ENCODE data around the gene MEI4. TPM values are rescaled to one million over a fixed set of nuclear protein-coding genes. Genes with fewer than 3 reads are reported as not detected.
"Not testable (repeated sequence)": the region's sequence is repeated elsewhere in the genome, so short reads cannot be mapped to it uniquely, and the experiment has no call there.

MEI4 gene
- total and polyA plus RNA-seq, 7 donors, result not detected

DNA sequence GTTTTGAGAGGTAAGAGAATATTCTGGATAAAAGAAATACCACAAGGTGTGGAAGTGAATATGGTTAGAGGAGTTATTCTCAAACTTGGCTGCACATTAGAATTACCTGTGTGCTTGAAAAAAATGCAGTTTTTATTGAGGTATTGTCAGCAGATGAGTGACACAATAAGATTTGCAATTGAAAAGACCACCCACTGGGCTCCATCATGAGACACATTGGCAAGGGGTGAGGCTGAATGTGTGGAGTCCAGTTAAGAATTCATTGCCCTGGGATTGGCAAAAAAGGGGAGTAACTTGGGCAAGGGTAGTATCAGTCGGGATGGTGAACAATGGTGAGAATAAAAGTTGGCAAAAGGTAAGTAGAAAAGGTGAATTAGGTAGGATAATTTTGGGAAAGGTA is 63.5 kb downstream of the MEI4 start:
- Histone ChIP-seq H3K27ac (no peak overlapping the region), H3K27me3 (no peaks in the 10 kb centered on the region), H3K4me3 (no peak overlapping the region), H3K9me3 (no peaks in the 10 kb centered on the region), H3K4me1 (no peaks in the 10 kb centered on the region), H3K36me3 (no peaks in the 10 kb centered on the region)
- WGBS, 2 donors, result 73 to 82% methylated on average over 1 of the region's 1 CpG
- TF ChIP-seq EP300 (IDR thresholded peaks at IDR 0.05) (no peak), POLR2AphosphoS5 (IDR thresholded peaks at IDR 0.05) (no peak), CTCF (IDR thresholded peaks at IDR 0.05) (no peak), POLR2A (IDR thresholded peaks at IDR 0.05) (no peak)
- intact Hi-C loops (cut with DNase I), result no loop called here
- no peak for DNase-seq

- H3K4me1 ChIP-seq; H3K27ac ChIP-seq; intact Hi-C loops (cut with DNase I); H3K27me3 ChIP-seq; DNase-seq; H3K9me3 ChIP-seq; H3K4me3 ChIP-seq; H3K36me3 ChIP-seq: not testable (repeated sequence)
- WGBS, 2 donors, result 83 to 90% methylated on average over 13 of the region's 13 CpGs
Measured at GRCh38 chr6:77736010-77736409, 83.2 kb downstream of the MEI4 start.

- Histone ChIP-seq H3K36me3 (no peaks in the 10 kb centered on the region), H3K27me3 (no peaks in the 10 kb centered on the region), H3K4me3 (no peak overlapping the region), H3K4me1 (no peaks in the 10 kb centered on the region), H3K27ac (no peak overlapping the region), H3K9me3 (no peaks in the 10 kb centered on the region)
- no peak for DNase-seq
- 11 to 19% methylated on average over 1 of the region's 1 CpG for WGBS, 2 donors
- no peak for TF ChIP-seq POLR2A (IDR thresholded peaks at IDR 0.05)
- TF ChIP-seq EP300 (IDR thresholded peaks at IDR 0.05), result no peak
- TF ChIP-seq POLR2AphosphoS5 (IDR thresholded peaks at IDR 0.05), result no peak
- no peak for TF ChIP-seq CTCF (IDR thresholded peaks at IDR 0.05)
- intact Hi-C loops (cut with DNase I), result no loop called here
Measured at GRCh38 chr6:77740380-77740779, 87.5 kb downstream of the MEI4 start.

- H3K36me3 ChIP-seq; H3K27ac ChIP-seq; H3K4me3 ChIP-seq; DNase-seq; intact Hi-C loops (cut with DNase I); H3K4me1 ChIP-seq; H3K27me3 ChIP-seq; H3K9me3 ChIP-seq: not testable (repeated sequence)
- whole genome bisulfite sequencing, 2 donors, result 11 to 33% methylated on average over 1 of the region's 1 CpG
Measured at GRCh38 chr6:77752156-77752555, 99.3 kb downstream of the MEI4 start.

GRCh38 chr6:77762386-77762785 is 109.5 kb downstream of the MEI4 start:
- Histone ChIP-seq H3K36me3 (no peaks in the 10 kb centered on the region), H3K27me3 (no peaks in the 10 kb centered on the region), H3K9me3 (peaks cover 0 to 4% (median 0%) of the 10 kb centered on the region in 4 donors), H3K4me3 (no peak overlapping the region), H3K27ac (no peak overlapping the region), H3K4me1 (no peaks in the 10 kb centered on the region)
- TF ChIP-seq EP300 (IDR thresholded peaks at IDR 0.05), result no peak
- TF ChIP-seq POLR2AphosphoS5 (IDR thresholded peaks at IDR 0.05), result no peak
- no peak for TF ChIP-seq POLR2A (IDR thresholded peaks at IDR 0.05)
- no peak for TF ChIP-seq CTCF (IDR thresholded peaks at IDR 0.05)
- intact Hi-C loops (cut with DNase I), result no loop called here
- WGBS, 2 donors, result 84 to 86% methylated on average over 2 of the region's 2 CpGs
- DNase-seq, result no peak

DNA sequence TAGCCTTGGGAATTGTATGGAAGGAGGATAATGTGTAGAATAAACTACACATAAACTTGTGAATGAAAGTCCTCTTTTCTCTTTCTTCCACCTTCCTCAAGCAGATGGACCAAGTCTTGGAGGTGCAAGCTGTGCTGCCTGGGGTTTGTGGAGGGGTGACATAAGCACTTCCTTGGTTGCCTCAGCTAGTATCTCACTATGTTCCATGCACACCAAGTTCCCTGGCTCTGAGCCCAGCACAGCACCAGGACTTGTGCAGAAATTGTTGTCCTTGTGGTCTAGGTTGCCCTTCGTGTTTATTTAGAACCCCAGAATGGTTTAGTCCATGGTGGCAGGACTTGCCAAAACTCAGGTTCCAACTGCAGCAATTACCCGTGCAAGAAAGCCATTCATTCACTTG is 110.3 kb downstream of the MEI4 start:
- Histone ChIP-seq H3K36me3 (no peaks in the 10 kb centered on the region), H3K27ac (no peak overlapping the region), H3K4me1 (no peaks in the 10 kb centered on the region), H3K4me3 (no peak overlapping the region), H3K9me3 (peaks cover 0 to 4% (median 0%) of the 10 kb centered on the region in 4 donors), H3K27me3 (no peaks in the 10 kb centered on the region)
- TF ChIP-seq POLR2A (IDR thresholded peaks at IDR 0.05) (no peak), EP300 (IDR thresholded peaks at IDR 0.05) (no peak), CTCF (IDR thresholded peaks at IDR 0.05) (no peak), POLR2AphosphoS5 (IDR thresholded peaks at IDR 0.05) (no peak)
- WGBS, 2 donors, result 86 to 89% methylated on average over 2 of the region's 2 CpGs
- DNase-seq, result no peak
- intact Hi-C loops (cut with DNase I), result no loop called here
